Renal cortex interstitium (tissue), 11 donors: ENCODE data around the gene RPL18A. TPM values are rescaled to one million over a fixed set of nuclear protein-coding genes. Genes with fewer than 3 reads are reported as not detected.
A peak's percentile ranks its signal among the peaks of the same experiment; 100 is the strongest.
"Not testable (repeated sequence)": the region's sequence is repeated elsewhere in the genome, so short reads cannot be mapped to it uniquely, and the experiment has no call there.

Source experiments
- DNase-seq, 11 donors: peaks; one replicate each; pipeline ENCODE4 v3.0.0-alpha.2; 2013; ENCODE audit warnings: low read depth in 9 of 11, low spot score in 4 of 11; ENCODE audit errors: extremely low read depth in 1 of 11
- polyA plus RNA-seq, 3 donors: library from polyadenylated mRNA; unstranded; fragments of 120-200 nt; gene quantifications; one replicate each; pipeline ENCODE4 v1.2.1, GENCODE V29; 2013; ENCODE audit not compliant: insufficient read length in 3 of 3

The RPL18A gene
- polyA plus RNA-seq, 3 donors = 861 to 1,272 (median 1,083) TPM

DNA sequence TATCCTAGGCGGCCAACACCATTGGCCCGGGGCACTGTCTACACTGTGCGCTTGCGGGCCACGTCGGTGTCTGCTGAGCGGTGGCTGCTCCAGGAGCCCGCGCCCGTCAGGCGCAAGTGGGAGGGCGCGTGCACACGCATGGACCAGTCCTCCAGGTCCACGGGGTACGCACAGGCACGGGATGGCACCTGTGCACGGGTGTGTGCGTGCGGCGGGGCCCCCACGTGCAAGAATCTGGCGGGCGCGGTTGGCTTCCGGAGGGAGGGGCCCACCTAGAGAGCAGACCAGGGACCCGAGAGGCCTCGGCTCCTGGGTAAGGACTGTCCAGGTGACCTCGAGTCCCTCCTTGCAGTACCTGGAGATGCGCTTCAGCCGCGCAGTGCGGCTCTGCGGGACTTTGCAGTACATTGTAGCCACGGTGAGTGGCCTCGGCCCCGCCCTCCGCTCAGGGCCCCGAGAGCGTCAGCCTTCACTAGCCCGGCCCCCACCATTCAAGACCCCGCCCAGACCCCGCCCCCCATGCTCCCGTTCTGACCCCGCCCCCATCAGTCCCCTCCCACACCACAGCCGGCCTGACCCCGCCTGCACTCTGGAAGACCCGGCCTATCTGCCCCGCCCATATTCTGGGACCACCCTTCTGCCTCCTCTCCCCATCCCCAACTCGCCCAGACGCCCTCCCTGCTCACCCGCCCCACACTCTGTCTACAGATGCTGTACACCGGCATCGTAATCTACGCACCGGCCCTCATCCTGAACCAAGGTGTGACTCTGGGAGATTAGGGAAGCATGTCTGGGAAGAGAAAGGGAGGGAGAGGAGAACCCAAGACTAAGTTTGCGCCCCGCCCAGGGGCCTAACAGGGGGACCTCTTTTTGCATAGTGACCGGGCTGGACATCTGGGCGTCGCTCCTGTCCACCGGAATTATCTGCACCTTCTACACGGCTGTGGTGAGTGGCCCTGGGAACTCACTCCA, 14.4 kb downstream of the RPL18A start:
- no peak for DNase-seq

GRCh38 chr19:17874758-17875135, 15.0 kb downstream of the RPL18A start:
- no peak for DNase-seq

DNA sequence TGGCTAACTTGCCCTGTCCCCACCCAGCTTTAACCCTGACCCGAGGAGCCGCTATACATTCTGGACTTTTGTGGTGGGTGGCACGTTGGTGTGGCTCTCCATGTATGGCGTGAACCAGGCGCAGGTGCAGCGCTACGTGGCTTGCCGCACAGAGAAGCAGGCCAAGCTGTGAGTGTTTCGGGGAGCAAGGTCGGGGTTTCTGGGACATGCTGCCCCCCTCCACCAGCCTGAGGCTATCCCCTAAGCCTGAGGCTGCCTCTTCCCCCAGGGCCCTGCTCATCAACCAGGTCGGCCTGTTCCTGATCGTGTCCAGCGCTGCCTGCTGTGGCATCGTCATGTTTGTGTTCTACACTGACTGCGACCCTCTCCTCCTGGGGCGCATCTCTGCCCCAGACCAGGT, 18.0 kb downstream of the RPL18A start:
- DNase-seq = no peak

DNA sequence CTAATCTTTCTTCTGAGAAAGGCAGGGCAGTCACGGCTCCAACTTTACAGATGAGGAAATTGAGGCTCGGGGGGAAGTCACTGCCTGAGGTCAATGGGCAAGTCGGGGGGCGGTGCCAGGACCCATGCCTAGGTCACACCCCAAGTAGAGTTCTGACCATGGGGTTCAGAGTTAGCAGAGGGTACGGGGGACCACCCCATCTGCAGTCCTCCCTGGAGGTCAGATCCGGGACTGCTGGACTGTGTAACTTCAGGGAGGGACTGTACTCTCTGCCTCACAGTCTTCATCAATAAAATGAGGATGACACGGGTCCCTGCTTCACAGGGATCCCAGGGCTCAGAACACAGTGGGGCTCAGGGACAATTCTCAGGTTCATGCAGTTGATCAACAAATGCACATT, 19.8 kb downstream of the RPL18A start:
- DNase-seq = no peak

GRCh38 chr19:17881701-17882100, 22.0 kb downstream of the RPL18A start:
- no peak for DNase-seq

GRCh38 chr19:17883627-17884410, 24.1 kb downstream of the RPL18A start:
- no peak for DNase-seq

DNA sequence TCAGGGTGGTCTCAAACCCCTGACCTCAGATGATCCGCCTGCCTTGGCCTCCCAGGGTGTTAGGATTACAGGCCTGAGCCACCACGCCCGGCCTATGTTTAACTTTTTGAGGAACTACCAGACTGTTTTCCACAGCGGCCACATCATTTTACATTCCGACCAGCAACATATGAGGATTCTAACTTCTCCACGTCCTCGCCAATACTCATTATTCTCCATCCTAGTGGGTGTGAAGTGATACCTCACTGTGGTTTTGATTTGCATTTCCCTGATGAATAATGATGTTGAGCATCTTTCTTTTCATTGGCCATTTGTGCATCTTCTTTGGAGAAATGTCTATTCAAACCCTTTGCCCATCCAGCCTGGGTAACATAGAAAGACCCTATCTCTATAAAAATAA, 26.8 kb downstream of the RPL18A start:
- DNase-seq = no peak

DNA sequence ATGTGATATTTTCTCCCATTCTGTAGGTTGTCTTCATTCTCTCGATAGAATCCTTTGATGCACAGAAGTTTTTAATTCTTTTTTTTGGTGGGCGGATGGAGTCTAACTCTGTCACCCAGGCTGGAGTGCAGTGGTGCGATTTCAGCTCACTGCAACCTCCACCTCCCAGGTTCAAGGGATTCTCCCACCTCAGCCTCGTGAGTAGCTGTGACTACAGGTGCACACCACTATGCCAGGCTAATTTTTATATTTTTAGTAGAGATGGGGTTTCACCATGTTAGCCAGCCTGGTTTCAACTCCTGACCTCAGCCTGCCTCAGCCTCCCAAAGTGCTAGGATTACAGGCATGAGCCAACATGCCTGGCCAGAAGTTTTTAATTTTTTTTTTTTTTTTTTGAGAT, 27.5 kb downstream of the RPL18A start:
- DNase-seq = not testable (repeated sequence)

DNA sequence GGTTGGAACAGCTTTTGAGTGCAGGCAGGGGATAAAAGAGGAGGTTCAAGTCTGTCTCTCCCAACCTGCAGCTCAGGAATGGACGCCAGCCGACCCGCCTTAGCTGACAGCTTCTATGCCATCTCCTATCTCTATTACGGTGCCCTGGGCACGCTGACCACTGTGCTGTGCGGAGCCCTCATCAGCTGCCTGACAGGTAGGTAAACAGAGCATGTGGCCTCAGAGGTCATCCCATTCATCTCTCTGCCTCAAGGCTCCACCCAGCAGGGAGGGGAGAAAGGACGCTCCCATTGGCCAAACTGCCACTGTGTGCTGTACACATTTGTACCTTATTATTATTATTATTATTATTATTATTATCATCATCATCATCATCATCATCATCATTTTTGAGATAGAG, 28.6 kb downstream of the RPL18A start:
- no peak for DNase-seq

DNA sequence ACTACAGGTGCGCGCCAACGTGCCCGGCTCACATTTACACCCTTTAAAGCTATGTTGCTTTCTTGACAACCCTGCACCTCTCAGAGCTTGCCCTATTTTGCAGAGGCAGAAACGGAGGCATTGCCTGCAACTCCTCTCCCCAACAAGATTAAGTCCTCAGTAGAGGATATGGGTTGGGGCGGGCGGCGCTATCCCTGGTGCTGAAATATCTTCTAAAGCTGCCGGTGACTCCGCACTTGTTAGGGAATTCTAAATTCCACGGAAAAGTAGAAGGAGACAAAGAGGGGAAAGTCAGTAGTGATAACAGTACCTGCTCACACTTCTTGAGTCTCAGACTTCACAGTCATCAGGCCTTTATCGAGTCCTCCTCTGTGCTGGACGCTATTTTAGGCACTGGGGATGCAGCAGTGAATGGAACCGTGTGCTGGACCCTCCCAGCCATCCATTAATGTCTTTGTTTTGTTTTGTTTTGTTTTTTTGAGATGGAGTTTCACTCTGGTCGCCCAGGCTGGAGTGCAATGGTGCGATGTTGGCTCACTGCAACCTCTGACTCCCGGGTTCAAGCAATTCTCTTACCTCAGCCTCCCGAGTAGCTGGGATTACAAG, 30.0 kb downstream of the RPL18A start:
- peak; percentile 23 to 69 (median 51) for DNase-seq

- DNase-seq = no peak
Measured at GRCh38 chr19:17893766-17894165, 34.1 kb downstream of the RPL18A start.

- no peak for DNase-seq
Measured at GRCh38 chr19:17902701-17903100, 43.0 kb downstream of the RPL18A start.

DNA sequence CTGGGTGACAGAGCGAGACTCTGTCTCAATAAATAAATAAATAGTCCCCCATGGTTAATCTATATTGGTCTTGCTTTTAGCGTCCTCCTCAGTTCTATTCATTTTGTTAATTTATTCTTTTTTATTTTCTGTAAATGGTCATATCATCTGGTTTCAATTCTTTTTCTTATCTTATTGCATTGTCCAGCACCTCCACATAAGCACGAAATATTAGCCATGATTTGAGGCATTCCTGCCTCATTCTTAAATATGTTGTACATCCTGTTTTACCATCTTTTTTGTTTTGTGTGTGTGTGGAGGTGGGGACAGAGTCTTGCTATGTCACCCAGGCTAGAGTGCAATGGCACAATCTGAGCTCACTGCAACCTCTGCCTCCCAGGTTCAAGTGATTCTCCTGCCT, 48.5 kb downstream of the RPL18A start:
- no peak for DNase-seq

- no peak for DNase-seq
Measured at GRCh38 chr19:17909003-17909732, 49.5 kb downstream of the RPL18A start.

DNA sequence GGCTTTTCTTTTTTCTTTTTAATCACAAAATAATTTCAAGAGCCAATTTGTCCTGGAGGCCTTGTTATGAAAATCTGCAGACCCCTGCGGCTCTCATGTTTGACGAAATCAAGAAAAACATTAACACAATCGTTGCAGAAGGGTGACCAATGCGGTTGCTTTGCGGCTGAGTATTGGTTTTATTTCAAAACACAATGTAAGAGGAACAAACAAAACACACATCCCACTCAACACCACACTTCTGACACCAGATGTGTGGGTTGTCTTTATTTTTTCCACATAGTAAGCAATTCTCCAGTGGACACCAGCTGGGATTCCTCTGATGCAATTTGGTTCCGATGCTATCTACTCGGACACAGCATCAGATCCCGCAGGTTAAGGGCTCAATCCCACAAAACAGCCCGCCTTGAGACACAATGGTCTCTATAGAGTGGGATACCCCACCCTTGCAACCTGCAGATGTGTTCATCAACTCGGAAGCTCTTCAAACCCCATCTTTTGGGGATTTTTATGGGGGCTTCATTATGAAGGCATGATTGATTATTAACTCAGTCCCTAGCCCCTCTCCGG, 51.2 kb downstream of the RPL18A start:
- DNase-seq = no peak
